Measurements from ENCODE around the gene NAA25. TPM values are rescaled to one million over a fixed set of nuclear protein-coding genes. Genes with fewer than 3 reads are reported as not detected.
"Not testable (repeated sequence)": the region's sequence is repeated elsewhere in the genome, so short reads cannot be mapped to it uniquely, and the experiment has no call there.

NAA25 gene
- polyA plus RNA-seq, 1 donor from 2014 or later = 30.7 TPM

DNA sequence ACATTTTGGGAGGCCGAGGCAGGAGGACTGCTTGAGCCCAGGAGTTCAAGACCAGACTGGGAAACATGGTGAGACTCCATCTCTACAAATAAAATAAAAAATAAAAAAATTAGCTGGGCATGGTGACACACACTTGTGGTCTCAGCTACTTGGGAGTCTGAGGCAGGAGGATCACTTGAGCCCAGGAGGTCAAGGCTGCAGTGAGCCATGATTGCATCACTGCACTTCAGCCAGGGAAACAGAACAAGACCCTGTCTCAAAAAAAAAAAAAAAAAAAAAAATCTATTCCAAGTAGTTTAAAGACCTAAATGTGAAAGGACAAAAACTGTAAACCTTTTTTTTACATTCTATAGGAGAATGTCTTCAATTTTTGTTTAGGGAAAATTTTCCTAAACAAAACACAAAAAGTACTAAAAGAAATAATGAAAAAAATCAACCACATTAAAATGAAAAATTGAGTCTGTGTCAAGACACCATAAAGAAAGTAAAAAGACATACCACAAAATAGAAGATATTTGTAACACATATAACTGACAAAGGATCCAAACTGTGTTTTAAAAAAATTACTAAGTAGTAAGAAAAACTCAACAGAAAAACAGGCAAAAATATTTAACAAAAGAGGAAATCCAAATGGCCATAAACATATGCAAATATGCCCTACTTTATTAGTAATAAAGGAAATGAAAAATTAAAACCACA, 112.7 kb downstream of the NAA25 start:
- H3K9me2 ChIP-seq (ENCODE audit: insufficient read depth, low read length) = no peaks in the 10 kb centered on the region
- no peak overlapping the region for H3K27ac ChIP-seq (ENCODE audit: low read length)
- TF ChIP-seq SMC3 (conservative IDR thresholded peaks at IDR 0.05; ENCODE audit: poor library complexity) (no peak), POLR2AphosphoS5 (IDR thresholded peaks at IDR 0.05) (no peak), REST (IDR thresholded peaks at IDR 0.05; ENCODE audit: borderline replicate concordance) (no peak)
- no peak overlapping the region for H3K4me3 ChIP-seq (ENCODE audit: low read length)
- H3F3A ChIP-seq (ENCODE audit: insufficient read depth, low read length, poor library complexity, severe bottlenecking) = no peaks in the 10 kb centered on the region
- H3K79me2 ChIP-seq (replicated peaks; ENCODE audit: insufficient read depth, low read length) = no peaks in the 10 kb centered on the region
- H3K27me3 ChIP-seq (ENCODE audit: insufficient read depth, low read depth, low read length) = no peaks in the 10 kb centered on the region
- no peak overlapping the region for H2AFZ ChIP-seq (ENCODE audit: low read depth, low read length)
- no peaks in the 10 kb centered on the region for H4K20me1 ChIP-seq (ENCODE audit: insufficient read depth)
- H3K9ac ChIP-seq (ENCODE audit: low read length) = no peak overlapping the region
- H3K9me3 ChIP-seq (ENCODE audit: low read length) = no peaks in the 10 kb centered on the region
- H3K36me3 ChIP-seq (ENCODE audit: insufficient read depth, low read length) = no peaks in the 10 kb centered on the region
- no peak overlapping the region for H3K4me2 ChIP-seq (ENCODE audit: low read length)

DNA sequence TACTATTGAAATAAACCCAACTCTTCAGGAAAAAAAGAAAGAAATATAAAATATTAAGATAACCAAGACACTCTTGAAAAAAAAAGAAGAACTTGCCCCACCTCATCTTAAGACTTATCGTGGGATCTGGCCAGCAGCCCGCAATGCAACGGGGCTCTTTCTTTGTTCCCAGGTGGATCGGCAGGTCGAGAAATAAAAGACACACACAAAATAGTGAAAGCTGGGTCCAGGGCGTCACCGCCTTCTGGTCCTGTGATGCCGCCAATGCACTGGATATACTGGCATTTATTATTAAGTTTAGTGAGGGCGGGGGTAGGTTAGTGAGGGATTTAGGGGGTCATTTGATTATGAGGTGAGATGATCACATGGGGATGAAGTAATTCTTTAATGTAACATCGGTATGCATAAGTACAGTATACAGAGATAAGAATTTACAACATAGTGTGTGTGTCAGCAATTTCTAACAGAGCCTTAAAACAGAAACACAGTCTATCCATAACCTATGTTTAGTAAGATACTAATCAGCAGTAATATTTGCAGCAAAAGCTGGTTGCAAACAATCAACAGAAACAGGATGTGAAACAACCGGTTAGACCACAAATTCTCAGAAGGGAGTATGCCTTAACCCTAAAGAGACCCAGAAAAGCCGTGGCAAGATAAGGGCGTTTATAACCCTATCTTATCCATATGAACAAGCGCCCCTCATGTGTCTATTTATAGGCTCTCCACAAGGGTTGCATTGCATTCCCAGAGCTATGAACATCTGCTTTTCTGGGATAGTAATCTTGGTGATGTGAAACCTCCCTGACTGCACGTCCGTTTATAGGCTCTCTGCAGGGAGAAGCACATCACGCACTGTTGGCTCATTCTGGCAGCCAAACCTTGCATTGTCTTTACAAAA, 114.1 kb downstream of the NAA25 start:
- H2AFZ ChIP-seq (ENCODE audit: low read depth, low read length); H4K20me1 ChIP-seq (ENCODE audit: insufficient read depth): not testable (repeated sequence)

DNA sequence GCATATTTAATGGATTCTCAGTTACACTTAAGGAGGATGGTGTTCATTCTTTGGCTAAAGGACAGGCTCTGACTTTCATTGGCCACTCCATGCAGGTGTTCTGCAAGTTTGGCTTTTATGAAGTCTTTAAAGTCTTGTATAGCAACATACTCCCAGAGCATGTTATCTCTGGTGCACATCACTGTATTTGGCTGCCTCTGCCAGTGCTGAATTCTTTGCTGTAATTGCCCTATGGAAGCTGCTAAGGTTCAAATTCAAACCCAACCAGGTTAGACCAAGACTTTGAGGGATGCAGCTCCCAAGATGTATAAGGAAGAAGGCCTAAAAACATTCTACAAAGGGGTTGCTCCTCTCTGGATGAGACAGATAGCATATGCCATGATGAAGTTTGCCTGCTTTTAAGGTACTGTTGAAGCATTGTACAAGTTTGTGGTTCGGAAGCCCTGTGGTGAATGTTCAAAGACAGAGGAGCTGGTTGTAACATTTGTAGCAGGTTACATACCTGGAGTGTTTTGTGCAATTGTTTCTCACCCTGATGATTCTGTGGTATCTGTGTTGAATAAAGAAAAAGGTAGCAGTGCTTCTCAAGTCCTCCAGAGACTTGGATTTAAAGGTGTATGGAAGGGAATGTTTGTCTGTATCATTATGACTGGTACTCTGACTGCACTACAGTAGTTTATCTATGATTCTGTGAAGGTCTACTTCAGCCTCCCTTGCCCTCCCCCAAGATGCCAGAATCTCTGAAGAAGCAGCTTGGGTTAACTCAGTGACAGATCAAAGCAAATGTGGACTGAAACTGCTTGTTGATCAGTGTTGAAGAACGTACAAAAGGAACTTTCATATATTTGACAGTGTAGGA, 115.1 kb downstream of the NAA25 start:
- Histone ChIP-seq H3K9me2 (ENCODE audit: insufficient read depth, low read length) (no peaks in the 10 kb centered on the region), H3F3A (ENCODE audit: insufficient read depth, low read length, poor library complexity, severe bottlenecking) (no peaks in the 10 kb centered on the region), H3K36me3 (ENCODE audit: insufficient read depth, low read length) (no peaks in the 10 kb centered on the region), H3K4me2 (ENCODE audit: low read length) (no peak overlapping the region), H3K79me2 (replicated peaks; ENCODE audit: insufficient read depth, low read length) (no peaks in the 10 kb centered on the region), H2AFZ (ENCODE audit: low read depth, low read length) (no peak overlapping the region), H4K20me1 (ENCODE audit: insufficient read depth) (no peaks in the 10 kb centered on the region), H3K4me3 (ENCODE audit: low read length) (no peak overlapping the region), H3K27me3 (ENCODE audit: insufficient read depth, low read depth, low read length) (no peaks in the 10 kb centered on the region), H3K27ac (ENCODE audit: low read length) (no peak overlapping the region), H3K9me3 (ENCODE audit: low read length) (no peaks in the 10 kb centered on the region), H3K9ac (ENCODE audit: low read length) (no peak overlapping the region)
- TF ChIP-seq TAF1 (IDR thresholded peaks at IDR 0.05; ENCODE audit: low read depth) (no peak), EP300 (conservative IDR thresholded peaks at IDR 0.05; ENCODE audit: poor library complexity, severe bottlenecking) (no peak), EZH2 (IDR thresholded peaks at IDR 0.05; ENCODE audit: borderline replicate concordance, insufficient read depth, low read length, poor library complexity, severe bottlenecking) (no peak), SMC3 (conservative IDR thresholded peaks at IDR 0.05; ENCODE audit: poor library complexity) (no peak), MXI1 (conservative IDR thresholded peaks at IDR 0.05; ENCODE audit: poor library complexity, severe bottlenecking) (no peak), REST (IDR thresholded peaks at IDR 0.05; ENCODE audit: borderline replicate concordance) (no peak), RAD21 (conservative IDR thresholded peaks at IDR 0.05) (no peak), CTCF (IDR thresholded peaks at IDR 0.05; ENCODE audit: poor library complexity, severe bottlenecking) (no peak), POLR2AphosphoS5 (IDR thresholded peaks at IDR 0.05) (no peak)

More for the DNA sequence above, 114.1 kb downstream of the NAA25 start:
- not testable (repeated sequence) for H3K27ac ChIP-seq (ENCODE audit: low read length); H3F3A ChIP-seq (ENCODE audit: insufficient read depth, low read length, poor library complexity, severe bottlenecking); H3K36me3 ChIP-seq (ENCODE audit: insufficient read depth, low read length); H3K9ac ChIP-seq (ENCODE audit: low read length); H3K4me2 ChIP-seq (ENCODE audit: low read length); H3K9me3 ChIP-seq (ENCODE audit: low read length); H3K27me3 ChIP-seq (ENCODE audit: insufficient read depth, low read depth, low read length); H3K79me2 ChIP-seq (replicated peaks; ENCODE audit: insufficient read depth, low read length); H3K4me3 ChIP-seq (ENCODE audit: low read length); H3K9me2 ChIP-seq (ENCODE audit: insufficient read depth, low read length)
